HL-60 (cell line): Measurements from ENCODE around the gene NAA10.

ENCODE experiments used
- DNase-seq, 2 experiments: peaks; one replicate each; pipeline ENCODE4 v3.0.0-alpha.2; 2010 to 2020; ENCODE audit warnings: low read depth in 1 of 2, low spot score in 1 of 2
- H3K27ac ChIP-seq: fragments of 250-450 bp; sonication (Bioruptor Pico); replicated peaks from 2 replicates; pipeline ENCODE4 v1.5.1; 2020; ENCODE audit warnings: mild to moderate bottlenecking, moderate library complexity
- H3K27me3 ChIP-seq: fragments of 250-450 bp; sonication (Bioruptor Pico); 2 replicates; pipeline ENCODE4 v1.5.1; 2021; ENCODE audit warnings: mild to moderate bottlenecking, moderate library complexity; ENCODE audit not compliant: insufficient read depth, poor library complexity, severe bottlenecking
- H3K4me3 ChIP-seq: replicated peaks from 2 replicates; pipeline ENCODE4 v1.5.1; 2011; ENCODE audit warnings: mild to moderate bottlenecking, control low read depth, low read length; ENCODE audit not compliant: insufficient read depth
- GABPA ChIP-seq: IDR thresholded peaks from 2 replicates; pipeline ENCODE4 v1.6.1; 2012; ENCODE audit warnings: low read depth
- POLR2AphosphoS5 ChIP-seq: IDR thresholded peaks from 2 replicates; pipeline ENCODE4 v1.6.1; 2012; ENCODE audit warnings: low read depth
- SPI1 ChIP-seq: IDR thresholded peaks from 2 replicates; pipeline ENCODE4 v1.6.1; 2012; ENCODE audit warnings: low read depth, mild to moderate bottlenecking, borderline replicate concordance
- TF ChIP-seq, protein P1 (sequence below): IDR thresholded peaks from 2 replicates; pipeline ENCODE4 v1.6.1; 2012; ENCODE audit warnings: low read depth; ENCODE audit not compliant: insufficient replicate concordance
- TF ChIP-seq, protein P2 (sequence below): IDR thresholded peaks from one replicate; pipeline ENCODE4 v1.5.1; 2011; ENCODE audit warnings: low read length, control low read depth, inconsistent platforms; ENCODE audit not compliant: insufficient read depth

Gene NAA10

DNA sequence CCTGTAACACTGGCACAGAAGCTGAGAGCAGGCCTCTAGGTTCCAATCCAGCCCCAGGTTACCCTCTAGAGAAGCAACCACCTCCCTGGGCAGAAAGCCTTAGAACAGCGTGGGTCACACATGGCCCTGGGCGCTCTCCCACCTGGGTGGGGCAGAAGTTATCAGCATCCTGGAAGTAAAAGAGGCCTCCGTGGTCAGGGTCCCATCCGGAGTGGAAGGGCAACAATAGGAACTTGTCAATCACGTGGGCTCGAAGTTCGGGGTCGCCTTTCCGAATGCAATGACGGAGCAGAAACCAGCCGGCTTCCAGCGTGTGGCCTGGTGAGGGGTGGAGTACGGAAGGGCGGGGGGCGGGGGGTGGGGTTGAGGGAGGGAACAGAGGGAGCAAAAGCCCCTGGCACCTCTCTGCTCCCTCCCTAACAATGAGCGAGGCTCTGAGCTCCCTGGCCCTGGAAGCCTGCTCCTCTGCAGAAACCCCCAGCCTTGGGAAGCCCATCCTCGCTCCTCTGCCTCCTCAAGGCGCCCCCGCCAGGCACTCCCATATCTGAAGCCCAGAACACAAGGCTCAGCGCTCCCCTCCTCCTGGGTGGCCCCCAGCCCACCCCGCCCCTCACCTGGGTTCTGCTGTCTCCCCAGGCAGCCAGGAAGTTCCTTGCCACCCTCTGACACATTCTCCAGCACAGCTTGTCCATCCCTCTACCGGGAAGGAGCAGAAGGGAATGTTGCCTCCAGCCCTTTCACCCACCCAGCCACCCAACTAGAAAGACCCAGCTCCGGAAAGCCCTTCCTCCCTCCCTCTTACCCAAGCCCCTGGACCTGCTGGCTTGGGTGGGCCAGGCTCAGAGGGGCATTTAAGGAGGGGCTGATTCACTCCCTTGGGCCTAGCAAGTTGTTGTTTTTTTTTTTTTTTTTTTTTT, 6.8 kb upstream of the NAA10 start:
- no peak overlapping the region for H3K4me3 ChIP-seq
- no peak for DNase-seq
- H3K27ac ChIP-seq, result no peak overlapping the region
- TF ChIP-seq, protein P1, sequence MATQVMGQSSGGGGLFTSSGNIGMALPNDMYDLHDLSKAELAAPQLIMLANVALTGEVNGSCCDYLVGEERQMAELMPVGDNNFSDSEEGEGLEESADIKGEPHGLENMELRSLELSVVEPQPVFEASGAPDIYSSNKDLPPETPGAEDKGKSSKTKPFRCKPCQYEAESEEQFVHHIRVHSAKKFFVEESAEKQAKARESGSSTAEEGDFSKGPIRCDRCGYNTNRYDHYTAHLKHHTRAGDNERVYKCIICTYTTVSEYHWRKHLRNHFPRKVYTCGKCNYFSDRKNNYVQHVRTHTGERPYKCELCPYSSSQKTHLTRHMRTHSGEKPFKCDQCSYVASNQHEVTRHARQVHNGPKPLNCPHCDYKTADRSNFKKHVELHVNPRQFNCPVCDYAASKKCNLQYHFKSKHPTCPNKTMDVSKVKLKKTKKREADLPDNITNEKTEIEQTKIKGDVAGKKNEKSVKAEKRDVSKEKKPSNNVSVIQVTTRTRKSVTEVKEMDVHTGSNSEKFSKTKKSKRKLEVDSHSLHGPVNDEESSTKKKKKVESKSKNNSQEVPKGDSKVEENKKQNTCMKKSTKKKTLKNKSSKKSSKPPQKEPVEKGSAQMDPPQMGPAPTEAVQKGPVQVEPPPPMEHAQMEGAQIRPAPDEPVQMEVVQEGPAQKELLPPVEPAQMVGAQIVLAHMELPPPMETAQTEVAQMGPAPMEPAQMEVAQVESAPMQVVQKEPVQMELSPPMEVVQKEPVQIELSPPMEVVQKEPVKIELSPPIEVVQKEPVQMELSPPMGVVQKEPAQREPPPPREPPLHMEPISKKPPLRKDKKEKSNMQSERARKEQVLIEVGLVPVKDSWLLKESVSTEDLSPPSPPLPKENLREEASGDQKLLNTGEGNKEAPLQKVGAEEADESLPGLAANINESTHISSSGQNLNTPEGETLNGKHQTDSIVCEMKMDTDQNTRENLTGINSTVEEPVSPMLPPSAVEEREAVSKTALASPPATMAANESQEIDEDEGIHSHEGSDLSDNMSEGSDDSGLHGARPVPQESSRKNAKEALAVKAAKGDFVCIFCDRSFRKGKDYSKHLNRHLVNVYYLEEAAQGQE, result no peak
- TF ChIP-seq GABPA (no peak), POLR2AphosphoS5 (no peak), SPI1 (no peak)
- no peaks in the 10 kb centered on the region for H3K27me3 ChIP-seq

DNA sequence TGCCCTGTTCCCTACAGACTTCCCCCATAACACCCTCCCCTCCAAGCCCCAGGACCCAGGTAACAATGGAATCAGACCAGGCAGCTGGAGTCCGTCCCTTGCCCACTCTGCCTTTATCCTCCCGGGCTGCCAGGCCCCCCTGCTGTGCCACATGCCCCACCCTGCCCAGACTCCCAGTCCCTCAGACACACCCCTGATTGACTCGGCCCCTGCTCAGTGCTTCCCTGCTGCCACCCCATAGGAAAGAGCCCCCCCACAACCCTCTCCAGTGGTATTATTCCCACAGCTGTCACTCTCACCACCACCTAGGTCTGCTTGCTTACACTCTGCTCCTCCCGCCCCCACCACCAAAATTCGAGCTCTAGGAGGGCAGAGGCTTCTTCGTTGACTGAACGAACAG, 4.7 kb upstream of the NAA10 start:
- Histone ChIP-seq H3K4me3 (no peak overlapping the region), H3K27ac (no peak overlapping the region), H3K27me3 (no peaks in the 10 kb centered on the region)
- DNase-seq, result no peak
- TF ChIP-seq POLR2AphosphoS5, result no peak
- TF ChIP-seq GABPA, result no peak
- TF ChIP-seq, protein P1, result no peak
- no peak for TF ChIP-seq SPI1
- TF ChIP-seq, protein P2, sequence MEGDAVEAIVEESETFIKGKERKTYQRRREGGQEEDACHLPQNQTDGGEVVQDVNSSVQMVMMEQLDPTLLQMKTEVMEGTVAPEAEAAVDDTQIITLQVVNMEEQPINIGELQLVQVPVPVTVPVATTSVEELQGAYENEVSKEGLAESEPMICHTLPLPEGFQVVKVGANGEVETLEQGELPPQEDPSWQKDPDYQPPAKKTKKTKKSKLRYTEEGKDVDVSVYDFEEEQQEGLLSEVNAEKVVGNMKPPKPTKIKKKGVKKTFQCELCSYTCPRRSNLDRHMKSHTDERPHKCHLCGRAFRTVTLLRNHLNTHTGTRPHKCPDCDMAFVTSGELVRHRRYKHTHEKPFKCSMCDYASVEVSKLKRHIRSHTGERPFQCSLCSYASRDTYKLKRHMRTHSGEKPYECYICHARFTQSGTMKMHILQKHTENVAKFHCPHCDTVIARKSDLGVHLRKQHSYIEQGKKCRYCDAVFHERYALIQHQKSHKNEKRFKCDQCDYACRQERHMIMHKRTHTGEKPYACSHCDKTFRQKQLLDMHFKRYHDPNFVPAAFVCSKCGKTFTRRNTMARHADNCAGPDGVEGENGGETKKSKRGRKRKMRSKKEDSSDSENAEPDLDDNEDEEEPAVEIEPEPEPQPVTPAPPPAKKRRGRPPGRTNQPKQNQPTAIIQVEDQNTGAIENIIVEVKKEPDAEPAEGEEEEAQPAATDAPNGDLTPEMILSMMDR, result no peak

DNA sequence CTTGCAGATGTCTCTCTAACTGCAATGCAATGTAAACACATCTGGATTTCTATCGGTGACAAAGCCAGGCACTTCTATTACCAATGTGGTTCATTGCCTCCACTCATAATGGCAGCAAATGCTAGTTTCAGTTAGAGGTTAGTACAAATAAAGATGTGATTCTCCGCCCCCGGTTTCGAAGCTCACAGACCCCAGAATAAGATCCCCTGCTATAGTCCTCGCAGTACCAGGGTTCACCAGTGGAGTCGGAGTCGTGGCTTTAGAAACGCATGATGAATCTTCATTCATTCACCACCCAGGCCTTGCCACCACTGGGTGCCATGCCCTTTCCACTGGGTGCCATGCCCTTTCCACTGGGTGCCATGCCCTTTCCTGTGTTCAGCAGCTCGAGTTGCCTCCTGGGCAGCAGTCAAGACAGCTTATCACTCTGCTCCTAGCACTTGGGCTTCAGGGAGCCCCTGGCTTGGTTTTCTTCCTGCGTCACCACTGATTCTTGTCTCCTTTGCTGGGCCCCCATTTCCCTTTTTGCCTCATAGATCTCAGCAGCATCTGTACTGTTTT, 3.5 kb upstream of the NAA10 start:
- Histone ChIP-seq H3K27me3 (no peaks in the 10 kb centered on the region), H3K27ac (no peak overlapping the region), H3K4me3 (no peak overlapping the region)
- TF ChIP-seq, protein P1, result no peak
- TF ChIP-seq SPI1 (no peak), POLR2AphosphoS5 (no peak), GABPA (no peak)
- TF ChIP-seq, protein P2, result no peak
- no peak for DNase-seq
